Right lobe of liver (tissue), 4 donors: ENCODE results near the gene CHFR.
"Not testable (repeated sequence)": the region's sequence is repeated elsewhere in the genome, so short reads cannot be mapped to it uniquely, and the experiment has no call there.

ENCODE experiments used
- CTCF ChIP-seq, 4 donors: fragments of 200-600 bp in 3 of 4; fragments of 450-650 bp in 1 of 4; IDR thresholded peaks; one replicate each; pipeline versions ENCODE4 v1.5.1 to v1.8.0; 2016 to 2022; ENCODE audit warnings: antibody characterized with exemption in 4 of 4, mild to moderate bottlenecking in 2 of 4
- POLR2A ChIP-seq: fragments of 450-650 bp; IDR thresholded peaks from one replicate; pipeline ENCODE4 v1.6.1; 2017; ENCODE audit warnings: antibody characterized with exemption, mild to moderate bottlenecking
- donor health status: DM: no; HTN: no; CAD: no.
- donor health status: DM: no; HTN: no; CAD: no.
- donor health status: DM: no; HTN: yes; CAD: no.

GRCh38 chr12:132791940-132792339 lies 95.5 kb downstream of the CHFR start:
- not testable (repeated sequence) for TF ChIP-seq CTCF (IDR thresholded peaks at IDR 0.05); POLR2A
